ENCODE measurements around the gene TBX3. TPM values are rescaled to one million over a fixed set of nuclear protein-coding genes. Genes with fewer than 3 reads are reported as not detected.

TBX3 gene
- total and polyA plus RNA-seq, 4 donors: 5.8 to 26.8 (median 17.6) TPM

GRCh38 chr12:114694436-114695304 is 10.7 kb upstream of the TBX3 start:
- 72% methylated on average over 12 of the region's 12 CpGs for WGBS
- TF ChIP-seq GABPA (IDR thresholded peaks at IDR 0.05 in 1 of 2, conservative IDR thresholded peaks at IDR 0.05 in 1 of 2) (no peak), FOXA1 (IDR thresholded peaks at IDR 0.05) (no peak), HNF4G (IDR thresholded peaks at IDR 0.05) (no peak), RAD21 (IDR thresholded peaks at IDR 0.05) (no peak), EGR1 (IDR thresholded peaks at IDR 0.05; ENCODE audit: low read depth in 2 of 2) (no peak), RXRA (IDR thresholded peaks at IDR 0.05) (no peak), HNF4A (conservative IDR thresholded peaks at IDR 0.05) (no peak), TAF1 (conservative IDR thresholded peaks at IDR 0.05) (no peak), NR2F2 (IDR thresholded peaks at IDR 0.05) (no peak), JUND (IDR thresholded peaks at IDR 0.05) (no peak), SP1 (IDR thresholded peaks at IDR 0.05) (no peak), FOXA2 (IDR thresholded peaks at IDR 0.05) (no peak), ZBTB33 (IDR thresholded peaks at IDR 0.05) (no peak)
- TF ChIP-seq, protein P1, sequence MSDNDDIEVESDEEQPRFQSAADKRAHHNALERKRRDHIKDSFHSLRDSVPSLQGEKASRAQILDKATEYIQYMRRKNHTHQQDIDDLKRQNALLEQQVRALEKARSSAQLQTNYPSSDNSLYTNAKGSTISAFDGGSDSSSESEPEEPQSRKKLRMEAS (IDR thresholded peaks at IDR 0.05): no peak
- TF ChIP-seq, protein P2, sequence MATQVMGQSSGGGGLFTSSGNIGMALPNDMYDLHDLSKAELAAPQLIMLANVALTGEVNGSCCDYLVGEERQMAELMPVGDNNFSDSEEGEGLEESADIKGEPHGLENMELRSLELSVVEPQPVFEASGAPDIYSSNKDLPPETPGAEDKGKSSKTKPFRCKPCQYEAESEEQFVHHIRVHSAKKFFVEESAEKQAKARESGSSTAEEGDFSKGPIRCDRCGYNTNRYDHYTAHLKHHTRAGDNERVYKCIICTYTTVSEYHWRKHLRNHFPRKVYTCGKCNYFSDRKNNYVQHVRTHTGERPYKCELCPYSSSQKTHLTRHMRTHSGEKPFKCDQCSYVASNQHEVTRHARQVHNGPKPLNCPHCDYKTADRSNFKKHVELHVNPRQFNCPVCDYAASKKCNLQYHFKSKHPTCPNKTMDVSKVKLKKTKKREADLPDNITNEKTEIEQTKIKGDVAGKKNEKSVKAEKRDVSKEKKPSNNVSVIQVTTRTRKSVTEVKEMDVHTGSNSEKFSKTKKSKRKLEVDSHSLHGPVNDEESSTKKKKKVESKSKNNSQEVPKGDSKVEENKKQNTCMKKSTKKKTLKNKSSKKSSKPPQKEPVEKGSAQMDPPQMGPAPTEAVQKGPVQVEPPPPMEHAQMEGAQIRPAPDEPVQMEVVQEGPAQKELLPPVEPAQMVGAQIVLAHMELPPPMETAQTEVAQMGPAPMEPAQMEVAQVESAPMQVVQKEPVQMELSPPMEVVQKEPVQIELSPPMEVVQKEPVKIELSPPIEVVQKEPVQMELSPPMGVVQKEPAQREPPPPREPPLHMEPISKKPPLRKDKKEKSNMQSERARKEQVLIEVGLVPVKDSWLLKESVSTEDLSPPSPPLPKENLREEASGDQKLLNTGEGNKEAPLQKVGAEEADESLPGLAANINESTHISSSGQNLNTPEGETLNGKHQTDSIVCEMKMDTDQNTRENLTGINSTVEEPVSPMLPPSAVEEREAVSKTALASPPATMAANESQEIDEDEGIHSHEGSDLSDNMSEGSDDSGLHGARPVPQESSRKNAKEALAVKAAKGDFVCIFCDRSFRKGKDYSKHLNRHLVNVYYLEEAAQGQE (IDR thresholded peaks at IDR 0.05): no peak
- TF ChIP-seq, protein P3, sequence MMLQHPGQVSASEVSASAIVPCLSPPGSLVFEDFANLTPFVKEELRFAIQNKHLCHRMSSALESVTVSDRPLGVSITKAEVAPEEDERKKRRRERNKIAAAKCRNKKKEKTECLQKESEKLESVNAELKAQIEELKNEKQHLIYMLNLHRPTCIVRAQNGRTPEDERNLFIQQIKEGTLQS (IDR thresholded peaks at IDR 0.05): no peak
- H3K36me3 ChIP-seq (ENCODE audit: control insufficient read depth in 4 of 4, insufficient read depth in 3 of 4, low read depth in 1 of 4, low read length in 3 of 4): no peaks in the 10 kb centered on the region
- H3K27ac ChIP-seq (ENCODE audit: low read depth in 1 of 2, low read length in 2 of 2): no peak overlapping the region
- no peaks in the 10 kb centered on the region for H3K9me3 ChIP-seq (ENCODE audit: control insufficient read depth in 4 of 4, low read length in 3 of 4)
- H3K27me3 ChIP-seq (ENCODE audit: control insufficient read depth in 4 of 4, insufficient read depth in 4 of 4, low read length in 3 of 4): no peaks in the 10 kb centered on the region
- H3K4me1 ChIP-seq (ENCODE audit: control insufficient read depth in 4 of 4, insufficient read depth in 4 of 4, low read length in 3 of 4): peaks cover 0 to 20% (median 12%) of the 10 kb centered on the region in 4 donors
- DNase-seq (ENCODE audit: low spot score): no peak
- no peak overlapping the region for H3K4me3 ChIP-seq (ENCODE audit: low read depth in 1 of 3, low read length in 3 of 3)
- H3K9ac ChIP-seq (ENCODE audit: low read depth in 1 of 2, low read length in 2 of 2): no peak overlapping the region

DNA sequence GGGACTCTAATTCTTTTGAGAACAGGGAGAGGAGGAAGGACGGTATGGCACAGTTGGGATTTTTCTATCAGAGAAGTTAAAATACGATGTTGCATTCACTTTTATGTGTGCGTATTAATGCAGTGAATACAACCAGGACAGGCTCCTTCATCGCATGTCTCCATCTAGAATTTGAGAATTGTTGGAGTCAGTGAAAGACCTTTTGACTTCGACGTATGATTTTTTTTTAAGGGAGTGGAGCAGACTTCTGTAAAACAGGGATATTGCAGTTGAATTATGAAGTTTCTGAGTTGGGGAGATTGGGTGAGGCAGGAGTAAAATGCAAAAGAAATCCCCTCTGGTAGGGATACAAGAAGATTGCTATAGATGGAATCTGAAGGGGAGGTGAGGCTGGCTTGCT is 9.6 kb upstream of the TBX3 start:
- Histone ChIP-seq H3K9me3 (ENCODE audit: control insufficient read depth in 4 of 4, low read length in 3 of 4) (no peaks in the 10 kb centered on the region), H3K4me1 (ENCODE audit: control insufficient read depth in 4 of 4, insufficient read depth in 4 of 4, low read length in 3 of 4) (peaks cover 0 to 15% (median 9%) of the 10 kb centered on the region in 4 donors), H3K27ac (ENCODE audit: low read depth in 1 of 2, low read length in 2 of 2) (no peak overlapping the region), H3K36me3 (ENCODE audit: control insufficient read depth in 4 of 4, insufficient read depth in 3 of 4, low read depth in 1 of 4, low read length in 3 of 4) (no peaks in the 10 kb centered on the region), H3K27me3 (ENCODE audit: control insufficient read depth in 4 of 4, insufficient read depth in 4 of 4, low read length in 3 of 4) (no peaks in the 10 kb centered on the region), H3K9ac (ENCODE audit: low read depth in 1 of 2, low read length in 2 of 2) (no peak overlapping the region), H3K4me3 (ENCODE audit: low read depth in 1 of 3, low read length in 3 of 3) (no peak overlapping the region)
- no peak for DNase-seq (ENCODE audit: low spot score)
- 66% methylated on average over 6 of the region's 6 CpGs for WGBS
- TF ChIP-seq EGR1 (IDR thresholded peaks at IDR 0.05; ENCODE audit: low read depth in 2 of 2): no peak
- TF ChIP-seq NR2F2 (IDR thresholded peaks at IDR 0.05): no peak
- TF ChIP-seq, protein P1 (IDR thresholded peaks at IDR 0.05): no peak
- TF ChIP-seq HNF4A (conservative IDR thresholded peaks at IDR 0.05): no peak
- TF ChIP-seq TAF1 (conservative IDR thresholded peaks at IDR 0.05): no peak
- no peak for TF ChIP-seq CTCF (IDR thresholded peaks at IDR 0.05; ENCODE audit: low read depth, low read length, missing input control)
- TF ChIP-seq HNF4G (IDR thresholded peaks at IDR 0.05): no peak
- TF ChIP-seq GABPA (IDR thresholded peaks at IDR 0.05 in 1 of 2, conservative IDR thresholded peaks at IDR 0.05 in 1 of 2): no peak
- TF ChIP-seq JUND (IDR thresholded peaks at IDR 0.05): no peak
- TF ChIP-seq YY1 (IDR thresholded peaks at IDR 0.05): no peak
- no peak for TF ChIP-seq FOXA2 (IDR thresholded peaks at IDR 0.05)
- TF ChIP-seq RXRA (IDR thresholded peaks at IDR 0.05): no peak
- no peak for TF ChIP-seq ZBTB33 (IDR thresholded peaks at IDR 0.05)
- TF ChIP-seq, protein P3 (IDR thresholded peaks at IDR 0.05): no peak
- no peak for TF ChIP-seq RAD21 (IDR thresholded peaks at IDR 0.05)
- no peak for TF ChIP-seq FOXA1 (IDR thresholded peaks at IDR 0.05)

Measured in liver (tissue), 9 donors.